HG03060 (cell line): Measurements from ENCODE around the gene PRG2.

Source experiments
- ATAC-seq: cut with Tn5 transposase; IDR thresholded peaks from one replicate; pipeline ENCODE4 v1.9.1; 2021; ENCODE audit warnings: low read depth, moderate number of reproducible peaks; ENCODE audit not compliant: unreplicated experiment

The PRG2 gene

DNA sequence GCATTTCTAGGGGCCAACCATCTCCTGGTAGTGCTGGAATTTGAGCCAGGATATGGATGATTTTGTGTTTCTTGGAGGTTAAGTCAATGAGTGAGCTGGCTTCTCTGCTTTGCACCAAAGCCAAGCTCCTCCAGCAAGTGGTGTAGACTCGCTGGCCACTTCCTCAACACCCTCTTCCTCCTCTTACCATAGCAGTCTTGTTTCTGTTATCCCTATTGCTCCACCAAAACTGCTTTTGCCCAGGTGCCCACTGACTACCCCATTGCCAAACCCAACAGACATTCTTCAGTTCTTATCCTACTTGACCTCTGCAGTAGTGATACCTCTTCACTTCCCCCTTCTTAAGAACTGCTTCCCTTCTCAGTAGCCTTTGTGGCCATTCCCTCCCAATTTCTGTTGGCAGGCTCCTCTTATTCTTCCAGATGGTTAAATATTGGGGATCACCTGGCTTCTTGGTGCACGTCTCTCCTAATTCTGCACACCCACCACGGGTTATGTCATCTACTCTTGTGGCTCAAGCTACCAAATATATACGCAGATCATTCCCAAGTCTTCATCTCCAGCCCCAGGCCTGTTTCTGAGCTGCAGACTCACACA, 7.0 kb upstream of the PRG2 start:
- no peak for ATAC-seq

DNA sequence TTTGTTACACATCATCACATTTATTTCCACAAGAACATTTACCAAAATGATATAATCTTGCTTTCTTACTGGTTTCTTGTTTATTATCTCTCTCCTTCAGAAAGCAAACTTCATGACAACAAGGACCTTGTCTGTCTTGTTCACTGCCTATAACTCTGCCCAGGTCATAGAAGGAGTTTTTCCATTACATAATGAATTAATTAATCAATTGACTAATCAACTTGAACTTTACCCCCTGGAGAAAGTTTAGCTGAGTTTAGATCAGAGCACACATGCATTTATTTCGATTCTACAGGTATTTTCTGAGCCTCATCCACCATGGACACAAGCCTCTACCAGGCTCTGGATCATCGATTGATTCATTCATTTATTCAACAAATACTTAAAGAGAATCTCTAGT, 6.3 kb upstream of the PRG2 start:
- ATAC-seq = no peak

DNA sequence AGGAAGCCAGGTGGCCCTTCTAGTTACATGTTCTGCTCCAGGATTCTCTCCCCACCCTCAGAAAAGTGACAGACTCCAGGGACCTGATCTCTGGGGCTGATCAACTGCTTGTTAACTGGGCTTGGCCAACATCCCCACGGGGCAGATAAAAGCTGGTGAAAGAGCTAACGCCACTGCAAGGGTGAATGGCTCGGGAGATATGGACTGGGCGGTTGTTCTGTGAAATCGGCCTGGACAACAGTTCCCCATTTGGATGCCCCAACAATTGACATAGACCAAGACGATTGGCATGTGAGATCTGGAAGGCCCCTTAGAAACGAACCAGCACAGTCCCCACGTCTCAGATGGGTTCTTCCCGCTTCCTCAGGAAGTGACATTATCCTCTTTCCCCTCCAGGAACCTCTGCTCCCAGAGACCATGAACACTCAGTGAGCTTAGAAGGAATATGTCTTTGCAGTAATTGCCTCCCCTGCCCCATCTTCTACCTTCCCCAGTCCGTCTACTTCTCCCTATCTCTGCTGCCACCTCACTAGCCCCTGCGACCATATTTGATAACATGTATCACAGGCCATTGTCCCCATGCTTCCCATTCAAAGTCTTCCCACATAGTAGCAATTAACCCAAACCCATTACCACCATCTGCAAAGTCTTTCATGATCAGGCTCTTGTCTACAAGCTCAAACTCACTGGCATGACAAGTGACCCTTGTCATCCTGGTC, 5.6 kb upstream of the PRG2 start:
- ATAC-seq = no peak

DNA sequence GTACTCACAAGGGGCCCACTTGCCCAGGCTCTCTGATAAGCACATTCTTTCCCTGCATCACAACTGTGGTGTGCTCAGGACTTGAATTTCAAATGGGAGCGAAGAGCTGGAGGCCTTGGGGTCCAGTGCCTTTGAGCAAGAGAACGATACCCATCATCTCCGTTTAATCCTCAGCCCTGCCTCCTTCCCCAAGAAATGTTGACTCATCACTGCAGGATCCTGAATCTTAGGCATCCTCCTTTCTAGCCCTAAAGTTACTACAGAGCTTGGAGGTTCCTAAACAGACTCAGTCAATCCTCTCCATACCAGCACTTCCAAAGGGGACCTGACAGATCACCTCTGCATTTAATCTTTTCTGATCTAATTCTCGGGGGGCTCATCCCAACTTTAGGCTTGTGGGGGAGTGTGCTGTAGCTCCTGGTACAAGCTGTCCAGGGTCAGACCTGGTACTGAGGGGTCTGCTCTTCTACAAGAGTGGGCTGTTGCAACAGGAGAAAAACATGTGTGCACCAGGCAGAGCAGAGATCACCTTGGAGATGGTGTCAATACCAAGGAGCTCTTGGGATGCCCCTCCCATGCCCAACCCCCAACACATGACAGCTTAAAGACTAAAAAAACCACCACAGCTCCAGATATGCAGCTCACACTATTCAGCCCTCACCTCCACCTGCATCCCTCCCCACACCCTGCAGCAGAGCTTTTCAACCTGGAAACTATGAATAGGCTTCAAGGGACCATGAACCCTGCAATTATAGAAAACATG, 3.9 kb upstream of the PRG2 start:
- ATAC-seq = no peak

DNA sequence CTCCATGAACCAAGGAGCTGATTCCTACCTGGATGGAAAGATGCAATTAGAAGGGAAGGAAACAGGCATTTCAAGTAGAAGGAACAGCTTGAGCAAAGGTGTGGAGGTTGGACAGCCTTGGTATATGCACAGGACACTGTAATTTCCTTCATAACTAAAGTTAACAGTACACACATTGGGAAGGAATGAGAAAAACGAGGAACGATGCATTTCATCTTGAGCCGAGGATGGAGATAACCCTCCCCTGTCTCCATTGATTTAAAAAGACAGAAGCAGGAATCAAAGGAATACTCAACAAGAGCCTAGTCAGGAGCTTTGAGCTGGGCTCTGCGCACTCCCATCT, 2.3 kb upstream of the PRG2 start:
- no peak for ATAC-seq

DNA sequence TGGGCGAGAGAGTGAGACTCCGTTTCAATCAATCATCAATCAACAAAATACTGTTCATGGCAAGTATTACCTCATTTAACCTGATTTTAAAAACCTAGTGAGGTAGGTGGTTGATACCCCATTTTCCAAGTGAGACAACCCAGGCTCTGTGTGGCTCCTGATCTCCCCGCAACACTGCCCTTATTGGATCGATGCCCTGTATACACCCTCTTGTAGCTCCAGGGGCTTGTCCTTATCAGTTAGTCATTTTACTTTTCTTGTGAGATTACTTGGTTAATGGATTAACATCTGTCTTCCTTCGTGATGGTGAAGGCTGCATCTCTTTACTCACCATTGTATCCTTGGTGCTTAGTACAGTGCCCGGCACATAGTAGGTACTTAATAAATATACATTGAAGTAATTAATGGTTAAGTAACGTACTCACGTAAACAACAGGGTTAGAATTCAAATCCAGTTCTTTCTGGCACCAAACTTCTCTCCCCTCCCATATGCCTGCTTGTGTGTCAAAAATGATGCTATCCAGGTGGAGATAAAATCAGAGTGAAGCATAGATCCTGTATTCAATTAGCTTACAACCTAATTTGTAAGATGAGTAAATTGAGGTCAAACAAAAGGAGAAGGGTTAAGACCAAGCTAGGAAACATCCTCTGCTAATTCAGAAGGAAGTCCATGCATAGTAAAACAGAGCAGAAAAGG, 1.8 kb upstream of the PRG2 start:
- no peak for ATAC-seq

DNA sequence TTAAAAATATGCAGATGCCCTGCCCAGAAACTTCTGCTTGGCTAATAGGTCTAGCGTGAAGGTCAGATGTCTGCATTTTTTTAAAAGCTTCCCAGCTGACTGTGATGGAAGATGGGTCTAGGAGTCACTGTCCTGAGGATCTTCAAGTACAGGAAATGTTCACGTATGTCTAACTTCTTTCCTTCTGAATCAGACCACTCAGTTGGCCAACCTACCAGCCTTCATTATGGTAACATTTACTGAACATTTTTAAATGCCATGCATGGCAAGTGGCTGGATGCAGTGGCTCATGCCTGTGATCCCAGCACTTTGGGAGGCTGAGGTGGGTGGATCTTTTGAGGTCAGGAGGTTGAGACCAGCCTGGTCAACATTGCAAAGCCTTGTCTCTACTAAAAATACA, 1.1 kb upstream of the PRG2 start:
- ATAC-seq = no peak

DNA sequence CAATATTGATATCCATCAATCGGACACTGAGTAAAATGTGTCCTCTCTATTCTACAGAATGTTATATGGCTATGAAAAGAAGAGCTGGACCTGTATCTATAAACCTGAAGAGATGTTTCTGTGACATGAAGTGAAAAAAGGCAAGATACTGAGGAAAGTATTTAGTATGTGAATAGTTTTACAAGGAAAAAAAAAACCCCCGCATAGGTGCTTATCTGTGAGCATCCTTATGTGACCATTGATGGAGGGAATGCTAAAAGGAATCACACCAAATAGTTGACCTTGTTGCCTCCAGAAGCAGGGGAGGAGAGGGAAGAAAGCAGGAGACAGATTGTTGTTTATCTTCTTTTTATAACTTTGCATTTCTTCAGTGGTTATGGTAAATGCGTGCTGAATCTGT, 661 bp upstream of the PRG2 start:
- ATAC-seq = no peak

DNA sequence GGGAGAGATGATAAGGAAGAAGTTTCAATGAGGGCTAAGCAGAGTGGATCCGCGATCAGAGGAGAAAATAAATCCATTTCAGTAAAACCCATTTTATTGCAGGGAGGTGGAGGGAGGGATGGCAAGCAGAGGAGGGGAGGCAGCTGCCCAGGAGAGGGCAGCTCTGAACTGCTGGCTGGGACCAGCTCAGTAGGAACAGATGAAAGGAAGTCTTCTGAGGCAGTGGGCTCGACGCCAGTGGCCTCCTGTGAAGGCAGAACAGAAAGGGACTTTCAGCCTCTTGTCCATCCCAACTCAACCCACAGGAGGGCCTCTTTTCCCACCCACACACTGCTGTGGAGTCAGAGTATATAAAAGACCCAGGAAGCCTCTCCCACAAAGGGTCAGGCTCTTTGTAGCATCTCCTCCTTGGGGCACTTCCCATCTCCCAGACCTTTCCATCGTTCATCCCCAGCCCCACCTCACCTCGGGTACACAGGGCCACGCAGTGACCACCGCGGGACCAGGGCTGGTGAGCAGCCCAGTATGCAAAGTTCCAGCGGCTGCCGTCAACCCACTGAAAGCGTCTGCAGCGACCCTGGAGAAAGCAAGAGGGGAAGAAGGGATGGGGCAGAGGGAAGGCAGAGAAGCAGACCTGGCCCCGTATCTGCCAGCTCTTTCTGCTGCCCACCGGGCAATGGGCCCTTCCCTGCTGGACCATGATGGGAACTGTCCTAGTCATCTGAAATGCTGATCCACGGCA, 3.0 kb downstream of the PRG2 start:
- ATAC-seq = no peak

DNA sequence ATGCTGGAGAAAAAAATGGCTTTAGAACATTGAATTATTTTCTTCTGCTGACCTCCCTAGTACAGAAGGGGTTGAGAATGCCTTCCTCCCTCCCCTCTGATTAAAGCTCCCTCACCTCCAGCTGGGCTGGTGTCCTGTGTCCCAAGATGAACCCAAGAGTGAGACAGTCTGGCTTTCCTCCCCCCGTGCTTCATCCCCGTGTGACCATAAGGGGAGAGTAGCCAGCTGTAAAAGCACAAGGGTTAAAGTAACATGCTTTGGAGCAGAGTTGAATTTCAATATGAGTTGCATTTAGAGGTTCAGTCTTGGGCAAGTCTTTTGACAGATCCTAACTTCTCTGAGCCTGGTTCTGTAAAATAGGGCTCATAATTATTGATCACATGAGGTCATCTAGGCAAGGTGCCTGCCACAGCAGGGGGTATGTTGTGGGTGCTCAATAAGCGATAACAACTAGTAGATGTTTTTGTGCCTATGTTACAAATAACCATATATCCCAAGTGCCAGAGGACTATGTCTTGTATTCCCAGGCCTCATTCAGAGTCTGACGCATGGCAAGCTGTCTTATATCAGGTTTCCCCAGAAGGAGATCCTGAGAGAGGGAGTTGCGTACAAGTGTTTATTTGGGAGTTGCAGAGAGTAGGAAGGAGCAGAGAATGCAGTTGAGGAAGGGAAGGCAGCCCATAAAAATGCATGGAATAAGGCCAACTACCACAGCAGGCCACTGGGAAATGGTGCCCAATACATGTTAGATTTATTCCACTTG, 4.1 kb downstream of the PRG2 start:
- ATAC-seq = no peak

DNA sequence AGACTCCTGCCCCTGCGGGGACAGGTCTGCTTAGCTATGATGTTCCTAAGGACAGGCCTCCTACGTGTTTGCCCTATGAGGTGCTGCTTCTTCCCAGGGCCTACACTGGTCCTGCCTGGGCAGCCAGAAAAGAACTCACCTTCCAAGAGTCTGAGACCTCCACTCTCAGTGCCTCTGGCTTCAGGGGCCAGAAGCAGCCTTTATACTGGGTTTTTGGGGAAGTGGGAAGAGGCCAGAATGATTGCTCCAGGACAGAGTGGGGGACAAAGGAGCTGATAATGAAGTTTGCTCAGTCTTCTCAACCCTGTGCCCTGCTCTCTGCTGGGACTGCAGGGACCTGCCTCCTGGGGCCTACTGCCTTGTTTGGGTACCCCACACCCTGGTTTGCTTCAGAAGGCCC, 9.5 kb downstream of the PRG2 start, which contains the start of gene PRG3:
Gene PRG3, minus strand, starts transcription at position 176 of the 400 bp plus-strand sequence. CDS start 442 bp downstream, outside the sequence.
- no peak for ATAC-seq

DNA sequence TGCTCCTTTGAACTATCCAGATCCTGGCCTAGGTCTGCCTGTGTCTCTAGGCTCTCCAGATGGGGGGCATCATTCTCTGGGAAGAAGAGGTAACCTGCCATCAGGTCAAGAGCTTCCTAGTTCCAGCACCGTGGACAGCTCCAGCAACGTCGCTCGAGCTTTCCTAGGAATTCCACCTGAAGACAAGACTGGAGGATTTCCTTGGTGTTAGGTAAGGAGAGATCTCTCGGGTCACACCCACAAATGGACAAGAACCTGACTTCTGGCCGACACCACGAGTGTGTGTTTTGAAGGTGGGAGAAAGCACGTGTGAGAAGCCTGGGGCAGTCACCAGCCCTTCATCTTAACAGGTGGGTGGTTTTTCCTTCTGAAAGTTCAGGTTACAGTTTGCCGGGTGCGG, 10.7 kb downstream of the PRG2 start:
- ATAC-seq = no peak

DNA sequence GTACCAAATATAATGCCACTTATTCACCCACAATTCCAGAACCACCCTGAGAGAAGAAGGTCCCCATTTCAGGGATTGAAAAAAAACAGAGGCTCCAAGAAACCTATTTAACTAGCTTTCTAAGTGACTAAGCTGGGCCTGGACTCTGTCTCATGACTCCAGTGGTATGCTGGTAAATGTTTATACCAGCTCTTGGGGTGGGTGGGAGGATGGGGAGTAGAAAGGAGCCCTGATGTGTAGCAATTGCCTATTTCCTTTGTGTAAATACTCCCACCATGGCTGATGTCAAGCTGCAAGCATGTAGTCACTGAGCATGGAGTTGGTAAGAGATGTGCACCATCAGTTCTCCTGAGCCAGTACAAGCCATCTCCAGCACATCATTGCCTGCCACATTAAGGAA, 12.3 kb downstream of the PRG2 start:
- ATAC-seq = no peak

DNA sequence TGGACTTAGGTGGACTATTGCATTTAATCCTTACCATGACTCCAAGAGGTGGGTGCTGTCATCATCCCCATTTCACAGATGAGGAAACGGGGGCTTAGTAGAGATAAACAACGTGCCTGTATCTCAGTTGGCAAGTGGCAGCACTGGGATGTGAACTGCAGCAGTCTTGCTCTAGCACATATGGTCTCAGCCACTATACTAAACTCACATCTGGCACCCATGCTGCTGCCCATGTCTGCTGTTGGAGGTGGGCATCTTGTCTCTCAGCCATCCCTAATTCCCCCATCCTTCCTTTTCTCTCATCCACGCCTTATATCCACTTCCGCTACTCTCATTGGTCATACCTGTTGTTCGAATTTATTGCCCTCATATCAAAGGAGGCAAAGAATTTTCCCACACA, 13.3 kb downstream of the PRG2 start:
- no peak for ATAC-seq

DNA sequence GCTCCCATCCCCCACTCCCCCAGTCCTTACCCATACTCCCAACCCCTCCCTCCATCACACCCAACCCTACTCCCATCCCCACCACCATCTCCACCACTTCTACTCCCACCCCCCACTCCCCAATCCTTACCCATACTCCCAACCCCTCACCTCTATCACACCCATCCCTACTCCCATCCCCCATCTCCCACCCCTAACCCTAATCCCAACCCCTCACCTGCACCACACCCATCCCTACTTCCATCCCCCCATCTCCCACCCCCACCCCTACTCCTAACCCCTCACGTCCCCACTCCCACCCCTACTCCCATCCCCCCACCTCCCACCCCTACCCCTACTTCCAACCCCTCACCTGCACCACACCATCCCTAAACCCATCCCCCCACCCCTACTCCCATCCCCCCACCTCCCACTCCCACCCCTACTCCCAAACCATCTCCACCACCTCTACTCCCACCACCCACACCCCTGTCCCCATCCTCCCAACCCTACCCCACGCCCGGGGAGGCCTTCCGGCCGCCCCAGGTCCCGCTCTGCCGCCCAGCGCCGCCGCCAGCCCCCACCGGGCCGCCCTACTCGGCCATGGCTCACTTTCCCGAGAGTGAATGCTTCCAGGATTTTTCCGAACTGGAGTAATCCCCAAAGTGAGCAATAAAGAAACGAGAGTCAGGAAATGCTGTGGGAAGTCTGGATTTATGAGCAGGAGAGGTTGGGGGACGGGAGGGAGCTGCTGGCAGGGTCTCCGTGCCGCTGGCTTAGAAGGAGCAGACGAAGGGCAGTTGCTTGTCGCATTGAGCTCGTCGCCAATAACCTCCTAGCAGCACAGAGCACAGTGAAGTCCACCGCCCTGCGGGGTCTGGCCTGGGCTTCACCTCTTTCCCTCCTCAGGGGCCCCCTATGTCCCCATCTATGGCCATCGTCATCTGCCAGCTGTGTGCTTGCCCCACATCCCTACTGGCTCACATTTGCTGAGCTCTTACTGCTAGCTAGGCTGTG, 14.1 kb downstream of the PRG2 start:
- no peak for ATAC-seq

DNA sequence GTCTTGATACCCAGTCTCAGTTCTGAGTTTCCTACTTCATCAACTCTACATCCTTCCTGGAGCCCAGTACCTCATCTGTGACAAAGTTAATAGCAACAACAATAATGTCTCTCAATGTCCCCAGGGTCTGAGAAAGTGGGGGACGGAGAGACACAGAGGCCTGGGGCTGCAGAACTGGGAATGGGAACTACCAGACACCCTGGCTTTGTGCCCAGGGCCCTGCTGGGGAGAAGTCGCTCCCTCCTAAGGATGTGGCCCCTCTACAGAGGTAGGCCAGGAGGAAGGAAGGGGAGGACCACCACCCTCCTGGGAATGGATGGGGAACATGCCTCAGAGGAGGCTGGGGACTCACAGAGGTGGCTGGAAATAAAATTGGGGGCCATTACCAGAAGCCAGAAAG, 15.0 kb downstream of the PRG2 start:
- no peak for ATAC-seq

DNA sequence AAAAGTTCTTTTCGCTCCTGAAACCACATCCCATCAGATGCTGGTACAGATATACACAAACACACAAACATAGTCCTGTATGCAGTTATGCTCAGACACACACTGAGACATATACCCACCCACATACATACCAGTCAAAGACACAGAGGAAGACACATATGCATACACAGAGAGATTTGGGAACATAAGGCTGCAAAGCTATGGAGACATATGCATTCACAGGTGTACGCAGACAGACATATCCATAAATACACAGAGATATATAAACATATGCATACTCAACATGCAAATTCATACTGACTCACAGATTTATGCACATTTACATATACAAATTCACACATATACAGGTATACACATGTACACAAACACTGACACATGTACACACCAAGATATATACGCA, 15.5 kb downstream of the PRG2 start:
- no peak for ATAC-seq

DNA sequence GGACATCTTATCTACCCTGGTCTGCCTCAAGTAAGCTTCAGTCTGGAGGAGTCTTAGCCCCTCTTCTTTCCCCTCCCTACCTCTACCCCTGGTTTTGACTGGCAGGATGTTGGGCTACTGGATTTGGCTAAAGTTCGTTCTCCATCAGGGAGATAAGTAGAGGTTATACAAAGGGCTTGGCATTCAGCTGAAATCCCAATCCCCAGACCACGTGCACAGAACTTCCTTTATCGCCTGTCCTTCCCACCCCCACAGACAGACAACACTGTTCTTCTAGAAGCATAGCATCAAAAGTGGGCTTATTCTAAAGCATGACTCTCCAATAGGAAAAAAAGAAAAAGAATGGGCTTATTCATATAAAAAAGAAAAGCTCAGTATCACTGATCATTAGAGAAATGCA, 17.3 kb downstream of the PRG2 start:
- no peak for ATAC-seq

DNA sequence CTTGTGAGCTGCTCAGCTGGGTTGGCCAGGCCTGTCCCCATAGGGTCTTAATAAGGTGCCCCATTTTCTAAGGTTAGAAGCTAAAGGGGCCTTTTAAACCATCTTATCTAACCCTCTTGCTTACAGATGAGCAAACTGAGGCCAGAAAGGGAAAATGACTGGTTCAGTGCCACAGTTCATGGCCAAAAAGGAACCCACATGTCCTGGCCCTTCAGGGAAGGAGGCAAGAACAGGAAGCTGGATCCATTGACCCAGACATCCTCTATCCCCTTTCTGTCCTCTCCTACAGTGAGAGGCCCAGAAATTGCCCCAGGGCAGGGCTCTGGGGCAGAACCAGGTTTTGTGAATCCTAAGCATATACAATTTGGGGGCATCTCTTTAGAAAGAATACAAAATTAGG, 19.5 kb downstream of the PRG2 start:
- ATAC-seq = no peak
